ENCODE data around the gene NOTUM.
A peak's percentile ranks its signal among the peaks of the same experiment; 100 is the strongest.

NOTUM gene

GRCh38 chr17:81924557-81925532, 36.1 kb downstream of the NOTUM start:
- no peak for DNase-seq (ENCODE audit: extremely low read depth, low read depth)
- no peak for TF ChIP-seq CTCF (IDR thresholded peaks at IDR 0.05; ENCODE audit: low read depth, low read length, missing control alignments)
- no peak overlapping the region for H3K4me3 ChIP-seq (replicated peaks; ENCODE audit: low read depth, low read length)

GRCh38 chr17:81923302-81924260, 37.4 kb downstream of the NOTUM start:
- TF ChIP-seq CTCF (IDR thresholded peaks at IDR 0.05; ENCODE audit: low read depth, low read length, missing control alignments), result no peak
- H3K4me3 ChIP-seq (replicated peaks; ENCODE audit: low read depth, low read length), result peak overlapping the region; percentile 33
- DNase-seq (ENCODE audit: extremely low read depth, low read depth), result no peak

- no peak for DNase-seq (ENCODE audit: extremely low read depth, low read depth)
- no peak for TF ChIP-seq CTCF (IDR thresholded peaks at IDR 0.05; ENCODE audit: low read depth, low read length, missing control alignments)
- no peak overlapping the region; the same call in 1 of the 2 replicates for H3K4me3 ChIP-seq (replicated peaks; ENCODE audit: low read depth, low read length)
Observed at GRCh38 chr17:81922566-81923301, 38.3 kb downstream of the NOTUM start.

- H3K4me3 ChIP-seq (replicated peaks; ENCODE audit: low read depth, low read length), result no peak overlapping the region
- no peak for DNase-seq (ENCODE audit: extremely low read depth, low read depth)
- no peak for TF ChIP-seq CTCF (IDR thresholded peaks at IDR 0.05; ENCODE audit: low read depth, low read length, missing control alignments)
Observed at GRCh38 chr17:81921996-81922565, 38.9 kb downstream of the NOTUM start.

GRCh38 chr17:81921537-81921862, 39.5 kb downstream of the NOTUM start:
- no peak overlapping the region for H3K4me3 ChIP-seq (replicated peaks; ENCODE audit: low read depth, low read length)
- TF ChIP-seq CTCF (IDR thresholded peaks at IDR 0.05; ENCODE audit: low read depth, low read length, missing control alignments), result no peak

More at GRCh38 chr17:81921537-81921862, 39.5 kb downstream of the NOTUM start:
- no peak for DNase-seq (ENCODE audit: extremely low read depth, low read depth)

All from HFF-Myc (cell line).